ENCODE data around the gene ZDHHC14. TPM values are rescaled to one million over a fixed set of nuclear protein-coding genes. Genes with fewer than 3 reads are reported as not detected.

Gene ZDHHC14
- total RNA-seq, 1 donor = 7.9 TPM

DNA sequence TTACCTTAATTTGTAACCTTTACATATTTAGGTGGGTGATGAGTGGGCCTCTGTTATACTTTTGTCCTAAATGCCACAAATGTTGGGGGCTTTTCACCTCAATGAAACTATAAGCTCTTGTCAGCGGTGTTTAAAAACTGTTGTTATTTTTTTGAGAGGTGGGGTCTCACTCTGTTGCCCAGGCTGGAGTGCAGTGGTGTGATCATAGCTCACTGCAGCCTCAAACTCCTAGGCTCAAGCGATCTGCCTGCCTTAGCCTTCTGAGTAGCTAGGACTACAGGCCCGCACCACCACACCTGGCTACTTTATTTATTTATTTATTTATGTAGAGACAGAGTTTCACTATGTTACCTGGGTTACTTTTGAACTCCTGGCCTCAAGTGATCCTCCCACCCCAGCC is 66.7 kb downstream of the ZDHHC14 start:
- no peak overlapping the region for H3K4me3 ChIP-seq (ENCODE audit: low read depth, low read length)
- TF ChIP-seq, protein P1, sequence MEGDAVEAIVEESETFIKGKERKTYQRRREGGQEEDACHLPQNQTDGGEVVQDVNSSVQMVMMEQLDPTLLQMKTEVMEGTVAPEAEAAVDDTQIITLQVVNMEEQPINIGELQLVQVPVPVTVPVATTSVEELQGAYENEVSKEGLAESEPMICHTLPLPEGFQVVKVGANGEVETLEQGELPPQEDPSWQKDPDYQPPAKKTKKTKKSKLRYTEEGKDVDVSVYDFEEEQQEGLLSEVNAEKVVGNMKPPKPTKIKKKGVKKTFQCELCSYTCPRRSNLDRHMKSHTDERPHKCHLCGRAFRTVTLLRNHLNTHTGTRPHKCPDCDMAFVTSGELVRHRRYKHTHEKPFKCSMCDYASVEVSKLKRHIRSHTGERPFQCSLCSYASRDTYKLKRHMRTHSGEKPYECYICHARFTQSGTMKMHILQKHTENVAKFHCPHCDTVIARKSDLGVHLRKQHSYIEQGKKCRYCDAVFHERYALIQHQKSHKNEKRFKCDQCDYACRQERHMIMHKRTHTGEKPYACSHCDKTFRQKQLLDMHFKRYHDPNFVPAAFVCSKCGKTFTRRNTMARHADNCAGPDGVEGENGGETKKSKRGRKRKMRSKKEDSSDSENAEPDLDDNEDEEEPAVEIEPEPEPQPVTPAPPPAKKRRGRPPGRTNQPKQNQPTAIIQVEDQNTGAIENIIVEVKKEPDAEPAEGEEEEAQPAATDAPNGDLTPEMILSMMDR (IDR thresholded peaks at IDR 0.05; ENCODE audit: insufficient read depth, low read length) = no peak
- DNase-seq (ENCODE audit: low read depth) = no peak

- DNase-seq (ENCODE audit: low read depth) = no peak
- TF ChIP-seq, protein P1 (IDR thresholded peaks at IDR 0.05; ENCODE audit: insufficient read depth, low read length) = no peak
- H3K4me3 ChIP-seq (ENCODE audit: low read depth, low read length) = no peak overlapping the region
Measured at GRCh38 chr6:157449610-157450009, 68.6 kb downstream of the ZDHHC14 start.

DNA sequence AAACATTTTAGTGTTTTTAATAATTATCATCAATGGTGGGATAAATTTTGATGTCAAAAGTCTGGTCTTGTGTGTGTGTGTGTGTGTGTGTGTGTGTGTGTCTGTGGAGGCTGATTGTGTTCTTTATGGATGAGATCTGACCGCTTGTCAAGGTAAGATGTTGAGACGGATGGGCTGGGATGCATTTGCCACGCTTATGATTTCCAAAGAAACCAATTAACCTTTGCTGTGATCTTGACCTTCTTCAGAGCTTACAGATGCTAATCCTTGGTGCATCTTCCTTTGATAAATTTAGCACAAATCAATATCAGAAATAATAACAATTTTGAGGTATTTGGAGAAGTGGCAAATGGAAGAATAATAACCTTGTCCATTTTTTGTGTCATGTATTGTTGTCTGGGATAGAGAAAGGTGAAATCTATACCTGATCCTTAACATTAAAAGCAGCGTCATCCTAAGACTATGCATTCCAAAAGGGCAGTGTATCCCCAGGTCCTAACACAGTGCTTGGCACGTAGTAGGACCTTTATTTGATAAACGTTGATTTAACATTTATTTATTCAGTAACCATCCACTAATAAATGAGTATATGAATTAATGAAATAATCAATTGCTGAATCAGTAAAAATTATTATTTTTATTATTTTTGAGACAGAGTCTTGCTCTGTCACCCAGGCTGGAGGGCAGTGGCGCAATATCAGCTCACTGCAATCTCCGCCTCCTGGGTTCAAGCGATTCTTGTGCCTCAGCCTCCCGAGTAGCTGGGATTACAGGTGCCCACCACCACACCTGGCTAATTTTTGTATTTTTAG is 70.1 kb downstream of the ZDHHC14 start:
- TF ChIP-seq, protein P1 (IDR thresholded peaks at IDR 0.05; ENCODE audit: insufficient read depth, low read length) = no peak
- H3K4me3 ChIP-seq (ENCODE audit: low read depth, low read length) = no peak overlapping the region
- no peak for DNase-seq (ENCODE audit: low read depth)

- TF ChIP-seq, protein P1 (IDR thresholded peaks at IDR 0.05; ENCODE audit: insufficient read depth, low read length) = no peak
- H3K4me3 ChIP-seq (ENCODE audit: low read depth, low read length) = no peak overlapping the region
- no peak for DNase-seq (ENCODE audit: low read depth)
Measured at GRCh38 chr6:157452096-157452495, 71.1 kb downstream of the ZDHHC14 start.

DNA sequence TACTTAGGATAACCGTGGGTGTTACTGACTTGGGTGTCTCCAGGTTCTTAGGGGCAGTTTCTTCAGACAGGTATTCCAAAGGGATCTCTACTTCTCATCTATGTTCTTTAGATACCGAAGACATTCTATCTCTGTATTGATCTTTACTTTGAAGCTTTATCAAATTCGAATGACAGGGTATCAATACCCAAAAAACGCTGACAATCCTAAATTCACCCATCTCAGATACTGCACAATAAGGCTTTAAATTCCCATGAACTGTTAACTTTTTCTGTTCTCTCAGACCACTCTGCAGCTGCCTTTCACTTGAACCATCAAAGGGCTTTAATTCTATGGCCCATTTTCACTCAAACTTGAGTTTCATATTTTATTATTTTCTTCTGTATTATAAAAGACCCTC is 72.1 kb downstream of the ZDHHC14 start:
- TF ChIP-seq, protein P1 (IDR thresholded peaks at IDR 0.05; ENCODE audit: insufficient read depth, low read length) = no peak
- H3K4me3 ChIP-seq (ENCODE audit: low read depth, low read length) = no peak overlapping the region
- no peak for DNase-seq (ENCODE audit: low read depth)

DNA sequence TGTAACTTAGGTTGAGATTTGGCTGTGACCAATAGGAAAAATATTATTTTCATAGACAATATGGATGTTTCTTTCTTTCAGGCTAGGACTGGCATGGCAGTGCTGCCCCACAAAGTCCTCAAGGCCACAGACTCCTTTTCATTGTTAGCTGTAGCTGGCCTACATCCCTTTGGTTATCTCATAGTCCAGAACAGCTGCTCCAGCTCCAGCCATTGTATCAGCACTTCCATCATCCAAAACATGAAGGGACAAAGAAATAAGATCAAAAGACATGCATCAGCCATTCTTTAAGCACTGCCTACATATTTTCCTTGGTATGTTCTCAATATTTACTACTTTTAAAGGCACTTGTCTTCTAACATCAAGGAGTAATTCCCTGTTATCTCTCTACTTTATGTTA is 73.0 kb downstream of the ZDHHC14 start:
- no peak overlapping the region for H3K4me3 ChIP-seq (ENCODE audit: low read depth, low read length)
- no peak for DNase-seq (ENCODE audit: low read depth)
- TF ChIP-seq, protein P1 (IDR thresholded peaks at IDR 0.05; ENCODE audit: insufficient read depth, low read length) = no peak
